Smooth muscle cell (in vitro differentiated cells): ENCODE measurements around the gene TDRD15. TPM values are rescaled to one million over a fixed set of nuclear protein-coding genes. Genes with fewer than 3 reads are reported as not detected.

Experiments
- DNase-seq: peaks from one replicate; lab custom pipeline; 2025; ENCODE audit not compliant: unreplicated experiment; lab: John Stamatoyannopoulos, UW
- H2AFZ ChIP-seq: fragments of 200-600 bp; sonication (generic); 2 replicates; pipeline ENCODE4 v1.6.0; 2016; ENCODE audit warnings: antibody characterized with exemption, low read depth, mild to moderate bottlenecking
- H3F3A ChIP-seq: fragments of 200-600 bp; sonication (generic); 2 replicates; pipeline ENCODE4 v1.6.0; 2017; ENCODE audit warnings: antibody characterized with exemption, low read depth
- H3K27ac ChIP-seq: fragments of 200-600 bp; sonication (generic); 2 replicates; pipeline ENCODE4 v1.5.1; 2016; ENCODE audit warnings: low read depth, mild to moderate bottlenecking
- H3K27me3 ChIP-seq: fragments of 200-600 bp; sonication (generic); 2 replicates; pipeline ENCODE4 v1.6.1; 2016; ENCODE audit warnings: low read depth, mild to moderate bottlenecking
- H3K36me3 ChIP-seq: fragments of 200-600 bp; sonication (generic); 2 replicates; pipeline ENCODE4 v1.5.1; 2016; ENCODE audit warnings: low read depth
- H3K4me1 ChIP-seq: fragments of 200-600 bp; sonication (generic); 2 replicates; pipeline ENCODE4 v1.5.1; 2016; ENCODE audit warnings: low read depth
- H3K4me2 ChIP-seq: fragments of 200-600 bp; sonication (generic); 2 replicates; pipeline ENCODE4 v1.6.0; 2016; ENCODE audit warnings: mild to moderate bottlenecking
- H3K4me3 ChIP-seq: fragments of 200-600 bp; sonication (generic); 2 replicates; pipeline ENCODE4 v1.5.1; 2016; ENCODE audit warnings: mild to moderate bottlenecking
- H3K79me2 ChIP-seq: fragments of 200-600 bp; sonication (generic); 2 replicates; pipeline ENCODE4 v1.6.0; 2016; ENCODE audit warnings: low read depth, mild to moderate bottlenecking
- H3K9ac ChIP-seq: fragments of 200-600 bp; sonication (generic); 2 replicates; pipeline ENCODE4 v1.6.0; 2016; ENCODE audit warnings: low read depth
- H3K9me3 ChIP-seq: fragments of 200-600 bp; sonication (generic); replicated peaks from 2 replicates; pipeline ENCODE4 v1.5.1; 2016; ENCODE audit warnings: low read depth
- H4K20me1 ChIP-seq: fragments of 200-600 bp; sonication (generic); 2 replicates; pipeline ENCODE4 v1.6.0; 2016; ENCODE audit warnings: low read depth
- WGBS: methylation state at CpG from one replicate; pipeline ENCODE4 v1.1.7; 2016; ENCODE audit warnings: low lambda C conversion rate; 5-methylcytosine and 5-hydroxymethylcytosine counted together
- polyA plus RNA-seq: library from polyadenylated mRNA; unstranded; fragments of >200 nt; fragmentation: Nextera tagmentation; extraction: Ambion mirVana; gene quantifications from 2 replicates; pipeline ENCODE4 v1.2.1, GENCODE V29; 2016
- total RNA-seq: library from RNA; depleted of rRNA; stranded (reverse); fragments of >200 nt; gene quantifications from 2 replicates; pipeline ENCODE4 v1.2.3, GENCODE V29; 2014
- TF ChIP-seq, protein P1 (sequence below): fragments of 200-600 bp; sonication (generic); IDR thresholded peaks from 2 replicates; pipeline ENCODE4 v1.5.1; 2017; ENCODE audit warnings: borderline replicate concordance, mild to moderate bottlenecking, antibody characterized with exemption; ENCODE audit not compliant: insufficient read depth, poor library complexity, severe bottlenecking

The TDRD15 gene
- total and polyA plus RNA-seq, 2 experiments from 2014 or later, result not detected

DNA sequence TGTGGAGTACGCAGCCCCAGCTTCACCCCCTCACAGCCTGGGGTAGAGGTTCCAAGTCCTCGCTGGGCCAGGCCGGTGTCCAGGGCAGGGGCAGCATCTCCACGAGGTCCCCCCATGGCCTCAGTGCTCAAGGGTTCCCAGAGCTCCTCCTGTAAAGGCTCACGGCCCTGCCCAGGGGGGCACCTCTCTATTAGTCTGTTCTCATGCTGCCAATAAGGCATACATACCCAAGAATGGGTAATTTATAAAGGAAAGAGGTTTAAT is 38.8 kb downstream of the TDRD15 start:
- H3K4me3 ChIP-seq, result no peak overlapping the region
- DNase-seq, result no peak
- H3K4me2 ChIP-seq, result no peak overlapping the region
- 87% methylated on average over 5 of the region's 5 CpGs for WGBS
- TF ChIP-seq, protein P1, sequence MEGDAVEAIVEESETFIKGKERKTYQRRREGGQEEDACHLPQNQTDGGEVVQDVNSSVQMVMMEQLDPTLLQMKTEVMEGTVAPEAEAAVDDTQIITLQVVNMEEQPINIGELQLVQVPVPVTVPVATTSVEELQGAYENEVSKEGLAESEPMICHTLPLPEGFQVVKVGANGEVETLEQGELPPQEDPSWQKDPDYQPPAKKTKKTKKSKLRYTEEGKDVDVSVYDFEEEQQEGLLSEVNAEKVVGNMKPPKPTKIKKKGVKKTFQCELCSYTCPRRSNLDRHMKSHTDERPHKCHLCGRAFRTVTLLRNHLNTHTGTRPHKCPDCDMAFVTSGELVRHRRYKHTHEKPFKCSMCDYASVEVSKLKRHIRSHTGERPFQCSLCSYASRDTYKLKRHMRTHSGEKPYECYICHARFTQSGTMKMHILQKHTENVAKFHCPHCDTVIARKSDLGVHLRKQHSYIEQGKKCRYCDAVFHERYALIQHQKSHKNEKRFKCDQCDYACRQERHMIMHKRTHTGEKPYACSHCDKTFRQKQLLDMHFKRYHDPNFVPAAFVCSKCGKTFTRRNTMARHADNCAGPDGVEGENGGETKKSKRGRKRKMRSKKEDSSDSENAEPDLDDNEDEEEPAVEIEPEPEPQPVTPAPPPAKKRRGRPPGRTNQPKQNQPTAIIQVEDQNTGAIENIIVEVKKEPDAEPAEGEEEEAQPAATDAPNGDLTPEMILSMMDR, result no peak
- no peaks in the 10 kb centered on the region for H3K4me1 ChIP-seq
- H3F3A ChIP-seq, result no peaks in the 10 kb centered on the region
- H3K79me2 ChIP-seq, result no peaks in the 10 kb centered on the region
- no peak overlapping the region for H3K27ac ChIP-seq
- no peaks in the 10 kb centered on the region for H3K36me3 ChIP-seq
- no peaks in the 10 kb centered on the region for H3K9me3 ChIP-seq
- H3K9ac ChIP-seq, result no peak overlapping the region
- H2AFZ ChIP-seq, result no peak overlapping the region
- no peaks in the 10 kb centered on the region for H4K20me1 ChIP-seq
- peaks cover 12% of the 10 kb centered on the region for H3K27me3 ChIP-seq

DNA sequence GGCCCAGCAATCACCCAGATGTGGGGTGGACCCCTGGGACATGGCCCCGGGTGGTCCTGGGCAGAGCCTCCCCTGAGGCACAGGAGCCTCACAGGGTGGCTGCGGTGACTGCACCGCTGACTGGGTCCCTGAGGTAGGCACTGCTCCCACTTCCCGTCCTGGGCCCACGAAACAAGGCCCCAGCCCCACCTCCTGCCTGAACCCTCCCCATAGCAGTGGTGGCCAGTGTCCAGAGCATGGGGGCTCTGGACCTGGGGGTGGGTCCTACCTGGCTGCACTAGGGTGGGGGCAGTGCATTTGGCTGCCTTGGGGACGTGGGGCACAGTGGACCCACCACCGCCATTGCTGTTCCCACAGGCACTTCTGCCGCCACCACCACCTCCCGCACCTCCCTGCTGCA is 39.4 kb downstream of the TDRD15 start:
- Histone ChIP-seq H3K27ac (no peak overlapping the region), H3K27me3 (peaks cover 19% of the 10 kb centered on the region), H4K20me1 (no peaks in the 10 kb centered on the region), H3K9ac (no peak overlapping the region), H3K9me3 (no peaks in the 10 kb centered on the region), H3F3A (no peaks in the 10 kb centered on the region), H3K4me3 (no peak overlapping the region), H2AFZ (no peak overlapping the region), H3K36me3 (no peaks in the 10 kb centered on the region), H3K4me1 (no peaks in the 10 kb centered on the region), H3K4me2 (no peak overlapping the region), H3K79me2 (no peaks in the 10 kb centered on the region)
- over 99% methylated on average over 9 of the region's 9 CpGs for WGBS
- DNase-seq, result no peak
- TF ChIP-seq, protein P1, result no peak

DNA sequence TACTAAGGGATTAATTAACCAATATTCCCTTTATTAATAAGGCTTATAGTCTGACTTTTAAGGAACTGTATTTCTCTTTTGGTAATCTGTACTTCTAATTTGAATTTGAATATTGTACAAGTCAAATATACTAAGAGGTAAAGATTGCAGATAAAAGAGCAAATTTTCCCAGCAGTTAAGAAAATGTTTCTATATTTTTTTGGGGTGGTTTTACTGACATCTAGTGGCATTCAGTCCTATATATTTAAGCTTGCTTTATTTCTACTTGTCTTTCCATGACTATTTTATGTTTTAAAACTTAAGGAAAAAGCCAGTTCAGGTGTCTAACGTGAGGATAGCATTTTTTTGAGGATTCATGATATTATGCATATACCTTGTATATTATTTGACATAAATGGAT is 41.6 kb downstream of the TDRD15 start:
- H3K27me3 ChIP-seq, result peaks cover 11% of the 10 kb centered on the region
- H3K9ac ChIP-seq, result no peak overlapping the region
- no peak overlapping the region for H3K27ac ChIP-seq
- H3K79me2 ChIP-seq, result no peaks in the 10 kb centered on the region
- no peaks in the 10 kb centered on the region for H4K20me1 ChIP-seq
- H2AFZ ChIP-seq, result no peak overlapping the region
- no peaks in the 10 kb centered on the region for H3K36me3 ChIP-seq
- no peaks in the 10 kb centered on the region for H3K9me3 ChIP-seq
- no peaks in the 10 kb centered on the region for H3F3A ChIP-seq
- 5% methylated on average over 1 of the region's 1 CpG for WGBS
- no peak for DNase-seq
- H3K4me2 ChIP-seq, result no peak overlapping the region
- H3K4me3 ChIP-seq, result no peak overlapping the region
- no peaks in the 10 kb centered on the region for H3K4me1 ChIP-seq
- TF ChIP-seq, protein P1, result peak; percentile 39

DNA sequence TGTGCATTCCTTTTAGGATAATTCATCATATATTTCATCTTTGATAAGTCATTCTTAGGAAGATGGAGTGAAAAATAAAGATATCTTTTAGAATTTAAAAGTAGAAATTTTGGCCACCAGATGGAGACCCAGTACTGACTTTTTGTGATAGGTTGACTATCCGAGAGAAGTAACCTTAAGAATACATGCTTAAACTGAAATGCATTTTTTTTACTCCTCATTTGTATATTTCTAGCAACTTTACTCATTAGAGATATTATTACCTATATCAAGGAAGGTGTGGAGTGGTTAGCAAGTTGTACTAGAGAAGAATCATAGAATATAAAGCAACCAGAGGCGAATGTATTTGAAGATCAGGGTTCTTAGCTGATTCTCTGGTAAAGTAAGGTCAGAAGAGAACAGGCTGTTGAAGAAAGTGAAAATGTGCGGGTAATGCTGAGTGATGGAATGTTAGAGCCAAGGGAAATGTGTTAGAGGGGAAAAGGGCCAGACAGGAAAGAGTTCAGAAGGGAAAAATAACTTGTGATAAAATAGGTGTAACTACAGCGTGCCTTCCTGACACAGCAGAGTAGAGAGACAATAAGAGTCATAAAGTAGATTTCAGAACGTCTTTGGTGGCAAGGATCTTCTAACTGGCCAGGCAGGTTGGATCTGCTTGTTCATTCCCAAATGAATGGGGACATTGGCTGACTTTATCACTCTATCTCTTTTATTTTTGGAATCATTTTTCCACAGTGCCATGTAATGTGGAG is 52.3 kb downstream of the TDRD15 start:
- Histone ChIP-seq H3K79me2 (no peaks in the 10 kb centered on the region), H3K36me3 (no peaks in the 10 kb centered on the region), H4K20me1 (no peaks in the 10 kb centered on the region), H3K4me1 (no peaks in the 10 kb centered on the region), H3K27ac (no peak overlapping the region), H3K9me3 (no peaks in the 10 kb centered on the region), H2AFZ (peak overlapping the region; percentile 14), H3F3A (no peaks in the 10 kb centered on the region), H3K9ac (no peak overlapping the region), H3K4me2 (no peak overlapping the region), H3K27me3 (peaks cover 5% of the 10 kb centered on the region), H3K4me3 (no peak overlapping the region)
- no peak for DNase-seq
- WGBS, result 64% methylated on average over 5 of the region's 5 CpGs
- TF ChIP-seq, protein P1, result peak; percentile 55
